Left lobe of liver (tissue), 2 donors: ENCODE measurements around the gene OR6C2. TPM values are rescaled to one million over a fixed set of nuclear protein-coding genes. Genes with fewer than 3 reads are reported as not detected.
"Not testable (repeated sequence)": the region's sequence is repeated elsewhere in the genome, so short reads cannot be mapped to it uniquely, and the experiment has no call there.

Source experiments
- ATAC-seq: fragments of 200-7000 bp; cut with Tn5 transposase; one replicate; pipeline ENCODE4 v1.9.1; 2020; ENCODE audit warnings: mild to moderate bottlenecking, moderate library complexity
- DNase-seq: peaks from one replicate; pipeline ENCODE4 v3.0.0-alpha.2; 2020; ENCODE audit warnings: low spot score
- total RNA-seq: library from RNA; stranded (reverse); gene quantifications from one replicate; pipeline ENCODE4 v1.2.1, GENCODE V29; 2021
- donor health status: DM: no; HTN: no; CAD: no; lungs with moderate emphysema.
- donor health status: DM: no; HTN: yes; CAD: no.

Gene OR6C2
- total RNA-seq, 1 donor from 2014 or later = not detected

GRCh38 chr12:55470088-55470829, 26.4 kb downstream of the OR6C2 start, which contains the start of gene OR6C70:
TSS of gene OR6C70 (minus strand) at chr12:55470138. CDS start at chr12:55470138, 0 bp downstream.
- ATAC-seq (no peak), DNase-seq (no peak)

- no peak for DNase-seq
- no peak for ATAC-seq
Measured at GRCh38 chr12:55472264-55472663, 28.4 kb downstream of the OR6C2 start.

- not testable (repeated sequence) for ATAC-seq, DNase-seq
Measured at GRCh38 chr12:55479136-55479535, 35.3 kb downstream of the OR6C2 start.

GRCh38 chr12:55484284-55484683, 40.4 kb downstream of the OR6C2 start:
- not testable (repeated sequence) for ATAC-seq, DNase-seq

- no peak for DNase-seq
- ATAC-seq = no peak
Measured at GRCh38 chr12:55492078-55492477, 48.2 kb downstream of the OR6C2 start, which contains the start of gene OR6C68. TSS of gene OR6C68 (plus strand) at chr12:55492378. CDS start at chr12:55492378, 0 bp downstream.

GRCh38 chr12:55495490-55495889, 51.6 kb downstream of the OR6C2 start:
- no peak for ATAC-seq
- no peak for DNase-seq

- DNase-seq (no peak), ATAC-seq (no peak)
Measured at GRCh38 chr12:55499231-55499630, 55.4 kb downstream of the OR6C2 start.

- DNase-seq (no peak), ATAC-seq (peak; percentile 43)
Measured at GRCh38 chr12:55499810-55500252, 56.0 kb downstream of the OR6C2 start.

GRCh38 chr12:55501601-55502000, 57.7 kb downstream of the OR6C2 start:
- ATAC-seq (no peak), DNase-seq (no peak)

Other genes starting within 250 kb of the OR6C2 start
- gene OR10A7, start 223.1 kb upstream of the OR6C2 start, total RNA-seq = not detected
- gene OR6C74, start 199.5 kb upstream of the OR6C2 start, total RNA-seq = not detected
- gene OR6C6, start 147.5 kb upstream of the OR6C2 start, total RNA-seq = not detected
- not detected for gene OR6C1, start 129.7 kb upstream of the OR6C2 start, total RNA-seq
- not detected for gene OR6C3, start 113.3 kb upstream of the OR6C2 start, total RNA-seq
- gene OR6C75, start 81.1 kb upstream of the OR6C2 start, total RNA-seq = not detected
- gene OR6C65, start 43.5 kb upstream of the OR6C2 start, total RNA-seq = not detected
- gene OR6C76, start 17.8 kb upstream of the OR6C2 start, total RNA-seq = not detected
- gene OR6C70, start 26.1 kb downstream of the OR6C2 start, total RNA-seq = not detected
- not detected for gene OR6C68, start 48.3 kb downstream of the OR6C2 start, total RNA-seq
- gene OR6C4, start 105.5 kb downstream of the OR6C2 start, total RNA-seq = not detected
- gene OR2AP1, start 128.4 kb downstream of the OR6C2 start, total RNA-seq = not detected
- not detected for gene OR10P1, start 192.8 kb downstream of the OR6C2 start, total RNA-seq